ENCODE data around the gene TUT4. TPM values are rescaled to one million over a fixed set of nuclear protein-coding genes. Genes with fewer than 3 reads are reported as not detected.
A peak's percentile ranks its signal among the peaks of the same experiment; 100 is the strongest.

Gene TUT4
- total and polyA plus RNA-seq, 2 of the 4 experiments (the other 2 are of a cell fraction): 10.9 to 40.0 TPM

DNA sequence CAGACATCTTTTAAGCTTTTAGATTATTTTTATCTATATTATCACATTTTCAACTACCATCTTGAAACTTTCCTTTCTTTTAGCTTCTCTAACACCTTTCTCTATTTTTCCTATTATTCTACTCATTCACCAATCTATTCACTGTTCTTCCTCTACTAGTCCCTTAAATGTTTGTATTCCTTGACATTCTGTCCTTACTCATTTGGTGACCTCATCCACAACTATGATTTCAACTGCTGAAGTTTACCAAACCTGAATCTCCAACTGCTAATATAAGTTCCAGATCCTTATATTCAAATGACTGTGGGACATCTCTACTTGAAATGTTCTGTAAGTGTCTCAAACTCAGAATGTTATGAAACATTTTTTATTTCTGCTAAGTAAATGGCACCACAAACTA lies 49.2 kb downstream of the TUT4 start:
- Histone ChIP-seq H4K91ac (ENCODE audit: insufficient read depth, low read depth, low read length) (no peak overlapping the region), H4K20me1 (ENCODE audit: insufficient read depth, low read length) (no peaks in the 10 kb centered on the region), H2BK15ac (ENCODE audit: low read depth, low read length) (no peak overlapping the region), H3K27me3 (ENCODE audit: control insufficient read depth, insufficient read depth, low read length) (no peaks in the 10 kb centered on the region), H2AK9ac (replicated peaks; ENCODE audit: low read depth, low read length, poor library complexity) (no peak overlapping the region), H3K4me3 (ENCODE audit: insufficient read depth, low read depth, low read length) (no peak overlapping the region), H2AK5ac (ENCODE audit: low read depth, low read length) (no peak overlapping the region), H3K4ac (ENCODE audit: low read depth, low read length) (no peak overlapping the region), H3K18ac (ENCODE audit: low read depth, low read length) (no peak overlapping the region), H4K5ac (ENCODE audit: low read depth, low read length) (no peak overlapping the region), H2BK20ac (ENCODE audit: low read depth, low read length) (no peak overlapping the region), H3K4me1 (ENCODE audit: control insufficient read depth, insufficient read depth, low read length) (no peaks in the 10 kb centered on the region), H4K8ac (ENCODE audit: low read depth in 2 of 2, low read length in 2 of 2) (no peak overlapping the region), H2AFZ (replicated peaks; ENCODE audit: low read length, poor library complexity) (no peak overlapping the region), H3K14ac (replicated peaks; ENCODE audit: low read depth, low read length) (no peak overlapping the region), H3K56ac (ENCODE audit: extremely low read depth, insufficient read depth, low read length) (no peak overlapping the region), H3K9me3 (ENCODE audit: control insufficient read depth, insufficient read depth, low read length) (no peaks in the 10 kb centered on the region), H3K9ac (ENCODE audit: low read depth, low read length) (no peak overlapping the region), H3K4me2 (ENCODE audit: low read depth, low read length) (no peak overlapping the region), H3K9me1 (ENCODE audit: insufficient read depth, low read length) (no peaks in the 10 kb centered on the region), H3K36me3 (ENCODE audit: control insufficient read depth, insufficient read depth, low read length) (peaks cover 2% of the 10 kb centered on the region), H3K79me1 (ENCODE audit: low read depth in 1 of 2, low read length in 2 of 2) (peaks cover 12 to 13% of the 10 kb centered on the region in 2 experiments), H2BK120ac (ENCODE audit: low read depth, low read length) (no peak overlapping the region), H2BK5ac (ENCODE audit: low read depth, low read length, poor library complexity, severe bottlenecking) (no peak overlapping the region), H3K27ac (ENCODE audit: insufficient read depth, low read length) (no peak overlapping the region), H3K23ac (ENCODE audit: low read depth, low read length) (no peak overlapping the region)
- intact Hi-C loops (cut with micrococcal nuclease) (no loop called here), dilution Hi-C loops (cut with HindIII; ENCODE audit: low sequenced_read_pairs, unreplicated experiment) (no loop called here), in situ Hi-C loops (cut with MboI; ENCODE audit: low sequenced_read_pairs) (no loop called here)
- TF ChIP-seq RFX5 (IDR thresholded peaks at IDR 0.05; ENCODE audit: low read depth, low read length): no peak
- TF ChIP-seq CEBPB (IDR thresholded peaks at IDR 0.05; ENCODE audit: low read depth, low read length): no peak
- no peak for TF ChIP-seq BHLHE40 (IDR thresholded peaks at IDR 0.05; ENCODE audit: low read depth, low read length)
- TF ChIP-seq MXI1 (IDR thresholded peaks at IDR 0.05; ENCODE audit: borderline replicate concordance, low read depth, low read length): no peak
- no peak for TF ChIP-seq MAZ (IDR thresholded peaks at IDR 0.05; ENCODE audit: borderline replicate concordance, low read depth, low read length)
- TF ChIP-seq NFE2L2 (IDR thresholded peaks at IDR 0.05; ENCODE audit: low read depth, low read length): no peak
- TF ChIP-seq POLR2A (IDR thresholded peaks at IDR 0.05; ENCODE audit: low read depth, low read length): no peak
- TF ChIP-seq, protein P1, sequence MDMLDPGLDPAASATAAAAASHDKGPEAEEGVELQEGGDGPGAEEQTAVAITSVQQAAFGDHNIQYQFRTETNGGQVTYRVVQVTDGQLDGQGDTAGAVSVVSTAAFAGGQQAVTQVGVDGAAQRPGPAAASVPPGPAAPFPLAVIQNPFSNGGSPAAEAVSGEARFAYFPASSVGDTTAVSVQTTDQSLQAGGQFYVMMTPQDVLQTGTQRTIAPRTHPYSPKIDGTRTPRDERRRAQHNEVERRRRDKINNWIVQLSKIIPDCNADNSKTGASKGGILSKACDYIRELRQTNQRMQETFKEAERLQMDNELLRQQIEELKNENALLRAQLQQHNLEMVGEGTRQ (IDR thresholded peaks at IDR 0.05; ENCODE audit: low read depth, low read length): no peak
- TF ChIP-seq SMC3 (IDR thresholded peaks at IDR 0.05; ENCODE audit: low read depth, low read length): no peak
- TF ChIP-seq CHD1 (IDR thresholded peaks at IDR 0.05; ENCODE audit: low read depth, low read length): no peak
- TF ChIP-seq RCOR1 (IDR thresholded peaks at IDR 0.05; ENCODE audit: insufficient replicate concordance, low read length): no peak
- no peak for TF ChIP-seq RAD21 (IDR thresholded peaks at IDR 0.05; ENCODE audit: low read length)
- TF ChIP-seq FOS (IDR thresholded peaks at IDR 0.05; ENCODE audit: low read depth, low read length): no peak
- TF ChIP-seq, protein P2, sequence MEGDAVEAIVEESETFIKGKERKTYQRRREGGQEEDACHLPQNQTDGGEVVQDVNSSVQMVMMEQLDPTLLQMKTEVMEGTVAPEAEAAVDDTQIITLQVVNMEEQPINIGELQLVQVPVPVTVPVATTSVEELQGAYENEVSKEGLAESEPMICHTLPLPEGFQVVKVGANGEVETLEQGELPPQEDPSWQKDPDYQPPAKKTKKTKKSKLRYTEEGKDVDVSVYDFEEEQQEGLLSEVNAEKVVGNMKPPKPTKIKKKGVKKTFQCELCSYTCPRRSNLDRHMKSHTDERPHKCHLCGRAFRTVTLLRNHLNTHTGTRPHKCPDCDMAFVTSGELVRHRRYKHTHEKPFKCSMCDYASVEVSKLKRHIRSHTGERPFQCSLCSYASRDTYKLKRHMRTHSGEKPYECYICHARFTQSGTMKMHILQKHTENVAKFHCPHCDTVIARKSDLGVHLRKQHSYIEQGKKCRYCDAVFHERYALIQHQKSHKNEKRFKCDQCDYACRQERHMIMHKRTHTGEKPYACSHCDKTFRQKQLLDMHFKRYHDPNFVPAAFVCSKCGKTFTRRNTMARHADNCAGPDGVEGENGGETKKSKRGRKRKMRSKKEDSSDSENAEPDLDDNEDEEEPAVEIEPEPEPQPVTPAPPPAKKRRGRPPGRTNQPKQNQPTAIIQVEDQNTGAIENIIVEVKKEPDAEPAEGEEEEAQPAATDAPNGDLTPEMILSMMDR (conservative IDR thresholded peaks at IDR 0.05; ENCODE audit: low read depth, low read length): no peak
- TF ChIP-seq, protein P3, sequence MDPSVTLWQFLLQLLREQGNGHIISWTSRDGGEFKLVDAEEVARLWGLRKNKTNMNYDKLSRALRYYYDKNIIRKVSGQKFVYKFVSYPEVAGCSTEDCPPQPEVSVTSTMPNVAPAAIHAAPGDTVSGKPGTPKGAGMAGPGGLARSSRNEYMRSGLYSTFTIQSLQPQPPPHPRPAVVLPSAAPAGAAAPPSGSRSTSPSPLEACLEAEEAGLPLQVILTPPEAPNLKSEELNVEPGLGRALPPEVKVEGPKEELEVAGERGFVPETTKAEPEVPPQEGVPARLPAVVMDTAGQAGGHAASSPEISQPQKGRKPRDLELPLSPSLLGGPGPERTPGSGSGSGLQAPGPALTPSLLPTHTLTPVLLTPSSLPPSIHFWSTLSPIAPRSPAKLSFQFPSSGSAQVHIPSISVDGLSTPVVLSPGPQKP (IDR thresholded peaks at IDR 0.05; ENCODE audit: borderline replicate concordance, low read depth, low read length): no peak
- TF ChIP-seq MAFK (IDR thresholded peaks at IDR 0.05; ENCODE audit: low read depth, low read length): no peak
- BruUV-seq (replicated peaks): no TSS peak
- ChIA-PET CTCF (no interaction called here), POLR2A (ENCODE audit: unreplicated experiment) (interaction anchor here (0.6 kb wide), 1 partner anchor 157 kb away, joined by 4 read pairs; no protein-coding TSS in a partner anchor)
- ATAC-seq (ENCODE audit: low read depth) (no peak), DNase-seq (peak; percentile 32)
